ENCODE measurements around the gene STON1. TPM values are rescaled to one million over a fixed set of nuclear protein-coding genes. Genes with fewer than 3 reads are reported as not detected.

STON1 gene
- total RNA-seq, 1 experiment from 2014 or later, result 5.5 TPM

DNA sequence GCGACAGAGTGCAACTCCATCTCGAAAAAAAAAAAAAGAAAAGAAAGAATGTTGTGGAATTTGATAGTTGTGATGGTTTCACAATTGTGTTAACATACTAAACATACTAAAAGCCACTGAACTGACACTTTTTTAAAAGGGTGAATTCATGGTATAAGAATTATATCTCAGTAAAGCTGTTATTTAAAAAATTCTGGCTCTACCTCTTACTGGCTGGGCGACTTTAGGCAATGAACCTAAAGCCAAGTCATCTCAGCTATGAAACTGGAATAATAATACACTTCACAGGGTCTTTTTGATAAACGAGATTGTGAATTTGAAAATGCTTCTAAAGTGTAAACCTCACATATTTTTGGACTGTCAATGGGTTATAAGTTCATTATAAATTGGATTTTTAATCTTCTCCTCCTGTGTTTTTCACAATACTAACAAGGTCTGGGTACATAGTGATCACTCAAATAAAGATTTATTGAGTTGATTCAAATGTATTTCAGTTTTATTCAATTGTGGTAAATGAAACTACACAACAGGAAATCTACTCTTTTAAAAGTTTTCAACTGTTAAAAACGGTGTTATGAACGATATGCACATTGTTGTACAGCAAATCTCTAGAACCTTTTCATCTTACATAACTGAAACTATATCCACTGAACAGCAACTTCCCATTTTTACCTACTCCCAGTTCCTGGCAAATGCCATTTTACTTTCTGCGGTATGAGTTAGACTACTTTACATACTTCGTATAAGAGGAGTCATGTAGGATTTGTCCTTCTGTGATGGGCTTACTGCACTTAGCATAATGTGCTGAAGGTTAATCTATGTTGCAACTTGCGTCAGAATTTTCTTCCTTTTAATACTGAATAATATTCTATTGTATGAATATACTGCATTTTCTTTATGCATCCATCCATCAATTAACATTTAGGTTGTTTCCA, 44.7 kb downstream of the STON1 start:
- H3K27me3 ChIP-seq (ENCODE audit: insufficient read depth, low read length), result no peaks in the 10 kb centered on the region
- H2BK15ac ChIP-seq (ENCODE audit: low read depth, low read length), result no peak overlapping the region
- TF ChIP-seq, protein P1, sequence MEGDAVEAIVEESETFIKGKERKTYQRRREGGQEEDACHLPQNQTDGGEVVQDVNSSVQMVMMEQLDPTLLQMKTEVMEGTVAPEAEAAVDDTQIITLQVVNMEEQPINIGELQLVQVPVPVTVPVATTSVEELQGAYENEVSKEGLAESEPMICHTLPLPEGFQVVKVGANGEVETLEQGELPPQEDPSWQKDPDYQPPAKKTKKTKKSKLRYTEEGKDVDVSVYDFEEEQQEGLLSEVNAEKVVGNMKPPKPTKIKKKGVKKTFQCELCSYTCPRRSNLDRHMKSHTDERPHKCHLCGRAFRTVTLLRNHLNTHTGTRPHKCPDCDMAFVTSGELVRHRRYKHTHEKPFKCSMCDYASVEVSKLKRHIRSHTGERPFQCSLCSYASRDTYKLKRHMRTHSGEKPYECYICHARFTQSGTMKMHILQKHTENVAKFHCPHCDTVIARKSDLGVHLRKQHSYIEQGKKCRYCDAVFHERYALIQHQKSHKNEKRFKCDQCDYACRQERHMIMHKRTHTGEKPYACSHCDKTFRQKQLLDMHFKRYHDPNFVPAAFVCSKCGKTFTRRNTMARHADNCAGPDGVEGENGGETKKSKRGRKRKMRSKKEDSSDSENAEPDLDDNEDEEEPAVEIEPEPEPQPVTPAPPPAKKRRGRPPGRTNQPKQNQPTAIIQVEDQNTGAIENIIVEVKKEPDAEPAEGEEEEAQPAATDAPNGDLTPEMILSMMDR (conservative IDR thresholded peaks at IDR 0.05), result no peak

More for the DNA sequence above, 44.7 kb downstream of the STON1 start:
- Histone ChIP-seq H2BK12ac (ENCODE audit: insufficient read length, low read depth, low read length) (no peak overlapping the region), H3T11ph (ENCODE audit: low read length) (no peak overlapping the region), H4K8ac (replicated peaks; ENCODE audit: insufficient read length, low read depth, low read length) (no peak overlapping the region), H3K56ac (ENCODE audit: insufficient read length, low read depth, low read length) (no peak overlapping the region), H3K18ac (ENCODE audit: insufficient read length, low read depth, low read length) (no peak overlapping the region), H4K91ac (ENCODE audit: insufficient read length, low read depth, low read length) (no peak overlapping the region), H4K5ac (ENCODE audit: insufficient read length, low read depth, low read length) (no peak overlapping the region), H2BK120ac (ENCODE audit: low read depth, low read length, poor library complexity, severe bottlenecking) (no peak overlapping the region), H3K23ac (ENCODE audit: insufficient read length, low read depth, low read length) (no peak overlapping the region), H3K9me3 (ENCODE audit: control insufficient read depth, low read depth, low read length) (no peaks in the 10 kb centered on the region), H4K20me1 (ENCODE audit: control insufficient read depth, insufficient read depth, insufficient read length) (no peaks in the 10 kb centered on the region), H3K4ac (ENCODE audit: low read depth, low read length) (no peak overlapping the region), H3K23me2 (ENCODE audit: insufficient read length, low read depth, low read length, poor library complexity, severe bottlenecking) (no peaks in the 10 kb centered on the region), H3K4me1 (ENCODE audit: insufficient read depth, low read length) (no peaks in the 10 kb centered on the region), H2BK5ac (ENCODE audit: insufficient read length, low read length) (no peak overlapping the region), H2AK5ac (ENCODE audit: insufficient read length, low read length) (no peak overlapping the region), H2AFZ (ENCODE audit: low read length) (no peak overlapping the region), H3K14ac (ENCODE audit: insufficient read depth, low read length) (no peak overlapping the region), H3K27ac (ENCODE audit: insufficient read length, low read depth, low read length) (no peak overlapping the region), H3K79me1 (ENCODE audit: insufficient read depth, low read depth, low read length, poor library complexity, severe bottlenecking) (no peaks in the 10 kb centered on the region), H3K79me2 (ENCODE audit: insufficient read depth, low read length) (no peaks in the 10 kb centered on the region), H3K4me2 (ENCODE audit: insufficient read depth, insufficient read length, low read length) (no peak overlapping the region), H3K9ac (ENCODE audit: extremely low read depth, insufficient read length, low read length) (no peak overlapping the region), H2BK20ac (ENCODE audit: low read depth, low read length, poor library complexity, severe bottlenecking) (no peak overlapping the region)
- WGBS (ENCODE audit: extremely low coverage, insufficient read length, low lambda C conversion rate), result no CpG with 5 or more reads among the region's 9 CpGs
- Mint-ChIP-seq H3K27ac (no peak overlapping the region), H3K4me3 (no peak overlapping the region), H3K36me3 (ENCODE audit: insufficient read depth in 1 of 3, low read depth in 3 of 3) (peaks cover 0 to 10% (median 2%) of the 10 kb centered on the region in 3 experiments; a peak in 4 of 7 replicates), H3K9me3 (no peaks in the 10 kb centered on the region), H3K4me1 (peaks cover 3 to 4% of the 10 kb centered on the region in 2 experiments; a peak in 2 of 4 replicates), H3K27me3 (ENCODE audit: low read depth) (no peaks in the 10 kb centered on the region)
- no peak for DNase-seq

Measured in H9 (cell line).